BE2C (cell line): ENCODE measurements around the gene ADPRHL1.
A peak's percentile ranks its signal among the peaks of the same experiment; 100 is the strongest.

Experiments used
- DNase-seq: peaks from one replicate; pipeline ENCODE4 v3.0.0-alpha.2; 2020
- H3K27me3 ChIP-seq: fragments of 250-450 bp; sonication (Bioruptor Pico); 2 replicates; pipeline ENCODE4 v1.5.1; 2020; ENCODE audit warnings: mild to moderate bottlenecking
- H3K36me3 ChIP-seq: fragments of 250-450 bp; sonication (Bioruptor Pico); 2 replicates; pipeline ENCODE4 v1.5.1; 2020; ENCODE audit warnings: mild to moderate bottlenecking
- H3K4me1 ChIP-seq: fragments of 250-450 bp; sonication (Bioruptor Pico); 2 replicates; pipeline ENCODE4 v1.5.1; 2020
- H3K4me3 ChIP-seq: 2 replicates; pipeline ENCODE4 v1.5.1; 2011; ENCODE audit warnings: low read depth, low read length
- H3K9me3 ChIP-seq: fragments of 250-450 bp; sonication (Bioruptor Pico); 2 replicates; pipeline ENCODE4 v1.5.1; 2020
- CTCF ChIP-seq: IDR thresholded peaks from 2 replicates; pipeline ENCODE4 v1.5.1; 2012; ENCODE audit warnings: mild to moderate bottlenecking, low read depth, low read length

ADPRHL1 gene

GRCh38 chr13:113364901-113365582 is 88.2 kb downstream of the ADPRHL1 start:
- no peak for DNase-seq
- TF ChIP-seq CTCF, result no peak
- Histone ChIP-seq H3K27me3 (peaks cover 39% of the 10 kb centered on the region), H3K4me3 (no peak overlapping the region), H3K9me3 (no peaks in the 10 kb centered on the region), H3K36me3 (no peaks in the 10 kb centered on the region), H3K4me1 (no peaks in the 10 kb centered on the region)

DNA sequence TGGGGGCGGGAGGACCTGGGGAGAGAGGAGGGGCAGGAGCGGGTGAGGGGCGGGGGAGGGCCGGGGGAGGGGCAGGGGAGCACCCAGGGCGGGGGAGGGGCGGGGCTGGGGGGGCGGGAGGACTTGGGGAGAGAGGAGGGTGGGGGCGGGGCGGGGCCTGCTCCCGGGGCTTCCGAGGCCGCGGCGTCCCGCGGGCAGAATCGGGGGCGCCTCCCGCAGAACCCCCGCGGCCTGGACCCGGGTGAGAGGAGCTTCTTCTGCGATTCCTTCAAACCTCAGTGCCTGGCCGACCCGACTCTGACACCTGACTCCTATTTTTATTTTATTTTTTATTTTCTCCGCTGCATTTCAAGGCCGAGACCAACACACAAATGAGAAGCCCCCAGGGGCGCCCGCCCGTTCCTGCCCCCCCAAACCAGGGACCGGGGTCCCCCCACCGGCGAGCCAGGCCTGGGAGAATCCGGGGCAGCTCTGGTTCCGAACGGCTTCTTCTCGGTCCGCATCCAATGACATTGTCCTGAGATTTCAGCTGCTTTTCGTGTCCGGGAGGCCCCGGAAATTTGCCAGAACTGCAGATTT is 88.9 kb downstream of the ADPRHL1 start:
- no peak for DNase-seq
- Histone ChIP-seq H3K9me3 (no peaks in the 10 kb centered on the region), H3K4me3 (0 out of 2 replicates have a peak overlapping the region, but pooled peaks have one; percentile 14), H3K27me3 (peaks cover 46% of the 10 kb centered on the region), H3K36me3 (no peaks in the 10 kb centered on the region), H3K4me1 (no peaks in the 10 kb centered on the region)
- TF ChIP-seq CTCF, result no peak

- Histone ChIP-seq H3K4me1 (no peaks in the 10 kb centered on the region), H3K27me3 (peaks cover 65% of the 10 kb centered on the region), H3K36me3 (no peaks in the 10 kb centered on the region), H3K4me3 (no peak overlapping the region), H3K9me3 (no peaks in the 10 kb centered on the region)
- no peak for TF ChIP-seq CTCF
- no peak for DNase-seq
Observed at GRCh38 chr13:113361406-113361805, 91.9 kb downstream of the ADPRHL1 start.

GRCh38 chr13:113360446-113360845 is 92.8 kb downstream of the ADPRHL1 start:
- no peaks in the 10 kb centered on the region for H3K9me3 ChIP-seq
- no peak overlapping the region for H3K4me3 ChIP-seq
- peaks cover 65% of the 10 kb centered on the region for H3K27me3 ChIP-seq
- TF ChIP-seq CTCF, result no peak
- H3K36me3 ChIP-seq, result no peaks in the 10 kb centered on the region
- no peak for DNase-seq
- no peaks in the 10 kb centered on the region for H3K4me1 ChIP-seq

DNA sequence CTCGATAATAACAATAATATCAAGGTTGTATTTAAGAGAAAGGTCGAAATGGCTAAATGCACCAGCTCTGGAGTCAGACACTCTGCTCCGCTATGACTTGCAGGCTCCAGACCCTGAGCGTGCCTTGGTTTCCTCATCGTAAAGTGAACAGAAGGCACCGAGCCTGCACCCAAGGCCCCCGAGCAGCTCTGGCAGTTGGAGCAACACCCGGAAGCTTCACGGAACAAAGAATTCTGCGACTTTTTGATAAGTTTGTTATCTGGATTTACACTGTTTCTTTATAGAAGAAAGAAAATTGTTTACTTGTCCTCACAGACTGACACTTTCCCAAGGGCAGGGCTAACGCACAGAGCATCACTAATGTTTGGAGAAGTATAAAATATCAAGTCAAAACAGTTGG is 93.7 kb downstream of the ADPRHL1 start:
- H3K27me3 ChIP-seq, result peaks cover 64% of the 10 kb centered on the region
- H3K4me3 ChIP-seq, result no peak overlapping the region
- no peak for DNase-seq
- no peak for TF ChIP-seq CTCF
- no peaks in the 10 kb centered on the region for H3K4me1 ChIP-seq
- no peaks in the 10 kb centered on the region for H3K36me3 ChIP-seq
- H3K9me3 ChIP-seq, result no peaks in the 10 kb centered on the region

DNA sequence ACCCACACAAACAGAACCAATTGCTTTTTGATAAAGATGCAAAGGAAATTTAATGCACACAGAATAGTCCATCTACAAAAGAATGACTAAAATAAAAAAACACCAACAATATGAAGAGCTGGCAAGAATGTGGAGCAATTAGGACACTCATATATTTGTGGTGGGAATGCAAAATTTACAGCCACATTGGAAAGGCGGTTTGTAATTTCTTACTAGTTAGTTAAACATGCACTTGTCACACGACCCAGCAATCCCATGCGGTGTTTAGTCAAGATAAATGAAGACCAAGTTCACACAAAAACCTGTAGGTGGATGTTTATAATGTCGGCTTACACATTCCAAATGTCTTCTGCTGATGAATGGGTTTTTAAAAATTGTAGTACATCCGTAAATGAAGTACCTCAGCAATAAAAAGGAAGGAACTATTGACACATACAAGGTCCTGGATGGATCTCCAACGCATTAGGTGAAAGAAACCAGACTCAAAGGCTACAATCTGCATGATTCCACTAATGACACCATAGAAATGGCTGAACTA is 94.6 kb downstream of the ADPRHL1 start:
- TF ChIP-seq CTCF, result no peak
- DNase-seq, result no peak
- Histone ChIP-seq H3K9me3 (no peaks in the 10 kb centered on the region), H3K4me1 (no peaks in the 10 kb centered on the region), H3K4me3 (no peak overlapping the region), H3K27me3 (peaks cover 60% of the 10 kb centered on the region), H3K36me3 (no peaks in the 10 kb centered on the region)
